Medulla oblongata (tissue), 1 donor: ENCODE results near the gene TTLL3.
"Not testable (repeated sequence)": the region's sequence is repeated elsewhere in the genome, so short reads cannot be mapped to it uniquely, and the experiment has no call there.

Source experiments
- DNase-seq: peaks from one replicate; pipeline ENCODE4 v3.0.0-alpha.2; 2015; ENCODE audit errors: extremely low spot score

Gene TTLL3

DNA sequence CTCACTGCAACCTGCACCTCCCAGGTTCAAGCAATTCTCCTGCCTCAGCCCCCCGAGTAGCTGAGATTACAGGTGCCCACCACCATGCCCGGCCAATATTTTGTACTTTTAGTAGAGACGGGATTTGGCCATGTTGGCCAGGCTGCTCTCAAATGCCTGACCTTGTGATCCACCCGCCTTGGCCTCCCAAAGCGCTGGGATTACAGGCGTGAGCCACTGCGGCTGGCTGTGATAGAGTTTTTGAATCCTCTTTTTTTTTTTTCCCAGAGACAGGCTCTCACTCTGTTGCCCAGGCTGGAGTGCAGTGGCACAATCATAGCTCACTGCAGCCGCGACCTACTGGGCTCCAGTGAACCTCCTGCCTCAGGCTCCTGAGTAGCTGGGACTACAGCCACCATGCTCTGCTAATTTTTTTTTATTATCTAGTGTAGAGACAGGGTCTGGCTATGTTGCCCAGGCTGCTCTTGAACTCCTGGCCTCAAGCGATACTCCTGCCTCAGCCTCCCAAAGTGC, 55.1 kb downstream of the TTLL3 start:
- not testable (repeated sequence) for DNase-seq

DNA sequence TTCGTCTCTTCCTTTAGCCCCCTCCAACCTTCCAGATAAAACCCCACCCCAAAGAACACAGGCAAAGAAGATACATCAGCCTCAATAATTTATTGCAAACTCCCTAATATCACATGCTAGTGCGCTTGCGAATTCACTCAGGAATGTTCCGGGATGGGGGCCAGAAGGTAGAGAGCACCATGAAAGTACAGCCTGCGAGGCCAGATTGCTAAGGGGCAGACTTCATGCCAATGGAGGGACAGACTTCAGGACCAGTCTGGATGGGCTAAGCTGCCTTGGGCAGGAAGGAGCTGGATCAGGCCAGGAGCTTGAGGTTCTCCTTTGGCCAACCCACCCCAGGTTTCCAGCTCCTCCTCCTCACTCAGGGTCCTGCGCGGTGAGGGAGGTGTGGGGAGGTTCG, 56.6 kb downstream of the TTLL3 start:
- no peak for DNase-seq

DNA sequence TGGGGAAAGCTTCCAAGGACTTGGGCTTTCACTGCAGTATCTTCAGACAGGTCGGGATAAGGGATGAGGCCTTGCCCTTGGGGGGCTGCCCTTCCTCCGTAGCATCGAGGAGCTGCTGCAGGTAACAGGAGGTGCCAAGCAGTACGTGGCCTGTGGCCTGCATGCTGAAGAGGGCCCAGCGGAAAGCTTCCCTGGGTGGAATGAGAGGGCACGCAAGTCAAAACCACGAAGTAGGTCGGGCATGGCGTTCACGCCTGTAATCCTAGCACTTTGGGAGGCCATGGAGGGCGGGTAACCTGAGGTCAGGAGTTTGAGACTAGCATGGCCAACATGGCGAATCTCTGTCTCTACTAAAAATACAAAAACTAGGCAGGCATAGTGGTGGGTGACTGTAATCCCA, 57.0 kb downstream of the TTLL3 start:
- no peak for DNase-seq

DNA sequence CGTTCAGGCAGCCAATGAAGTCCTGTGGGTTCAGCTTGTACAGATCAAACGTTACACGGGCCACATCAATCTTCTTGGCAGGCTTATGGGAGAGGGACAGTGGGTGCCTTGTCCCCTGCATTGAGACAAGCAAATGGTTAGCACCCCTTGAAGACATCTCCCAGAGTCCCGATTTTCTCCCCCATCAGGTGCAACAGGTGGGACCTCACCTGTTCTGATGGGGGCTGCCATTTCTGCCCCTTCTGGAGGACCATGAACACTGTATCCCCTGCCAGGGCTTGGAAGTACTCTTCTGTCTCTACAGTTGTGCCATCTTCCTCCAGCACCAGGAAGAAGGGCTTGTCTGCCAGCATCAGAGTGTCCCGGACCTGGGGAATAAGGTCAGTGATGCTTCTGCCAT, 59.9 kb downstream of the TTLL3 start:
- no peak for DNase-seq

DNA sequence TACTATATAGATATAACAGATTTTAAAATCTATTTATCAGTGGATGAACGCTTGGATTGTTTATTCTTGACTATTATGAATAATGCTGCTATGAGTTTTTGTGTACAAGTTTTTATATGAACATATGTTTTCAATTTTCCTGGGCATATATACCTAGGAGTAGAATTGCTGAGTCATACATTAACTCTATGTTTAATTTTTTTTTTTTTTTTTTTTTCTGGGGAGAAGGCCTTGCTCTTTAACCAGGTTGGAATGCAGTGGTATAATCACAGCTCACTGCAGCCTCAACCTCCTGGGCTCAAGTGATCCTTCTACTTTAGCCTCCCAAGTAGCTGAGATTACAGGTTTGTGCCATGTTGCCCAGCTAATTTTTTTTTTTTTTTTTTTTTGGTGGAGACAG, 60.9 kb downstream of the TTLL3 start:
- no peak for DNase-seq

DNA sequence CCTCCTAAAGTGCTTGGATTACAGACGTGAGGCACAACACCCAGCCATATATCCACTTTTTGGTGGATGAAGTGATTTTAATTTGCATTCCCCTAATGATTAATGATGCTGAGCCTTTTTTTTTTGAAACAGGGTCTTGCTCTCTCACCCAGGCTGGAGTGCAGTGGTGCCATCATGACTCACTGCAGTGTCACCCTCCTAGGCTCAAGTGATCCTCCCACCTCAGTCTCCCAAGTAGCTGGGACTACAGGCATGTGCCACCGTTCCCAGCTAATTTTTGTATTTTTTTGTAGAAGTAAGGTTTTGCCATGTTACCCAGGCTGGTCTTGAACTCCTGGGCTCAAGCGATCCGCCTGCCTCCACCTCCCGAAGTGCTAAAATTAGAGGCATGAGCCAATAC, 62.0 kb downstream of the TTLL3 start:
- not testable (repeated sequence) for DNase-seq

DNA sequence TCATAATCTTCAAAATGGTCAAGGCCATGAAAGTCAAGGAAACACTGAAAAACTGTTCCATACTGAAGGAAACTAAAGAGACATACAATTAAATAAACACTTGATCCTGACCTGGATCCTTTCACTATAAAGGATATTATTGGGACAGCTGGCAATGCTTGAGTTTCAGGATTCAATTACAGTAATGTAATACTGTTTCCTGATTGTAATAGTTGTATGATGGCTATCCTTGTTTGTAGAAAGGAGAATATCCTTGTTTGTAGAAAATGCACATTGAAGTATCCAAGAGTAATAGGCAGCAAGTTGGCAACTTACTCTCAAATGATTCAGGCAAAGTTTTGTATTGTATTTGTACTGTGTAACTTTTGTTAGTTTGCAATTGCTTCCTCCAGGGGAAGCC, 65.4 kb downstream of the TTLL3 start:
- DNase-seq, result no peak

DNA sequence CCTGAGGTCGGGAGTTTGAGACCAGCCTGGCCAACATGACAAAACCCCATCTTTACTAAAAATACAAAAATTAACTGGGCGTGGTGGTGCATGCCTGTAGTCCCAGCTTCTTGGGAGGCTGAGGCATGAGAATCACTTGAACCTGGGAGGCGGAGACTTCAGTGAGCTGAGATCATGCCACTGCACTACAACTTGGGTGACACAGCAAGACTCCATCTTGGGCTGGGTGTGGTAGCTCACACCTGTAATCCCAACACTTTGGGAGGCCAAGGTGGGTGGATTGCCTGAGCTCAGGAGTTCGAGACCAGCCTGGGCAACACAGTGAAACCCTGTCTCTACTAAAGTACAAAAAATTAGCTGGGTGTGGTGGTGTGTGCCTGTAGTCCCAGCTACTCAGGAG, 66.2 kb downstream of the TTLL3 start:
- not testable (repeated sequence) for DNase-seq

DNA sequence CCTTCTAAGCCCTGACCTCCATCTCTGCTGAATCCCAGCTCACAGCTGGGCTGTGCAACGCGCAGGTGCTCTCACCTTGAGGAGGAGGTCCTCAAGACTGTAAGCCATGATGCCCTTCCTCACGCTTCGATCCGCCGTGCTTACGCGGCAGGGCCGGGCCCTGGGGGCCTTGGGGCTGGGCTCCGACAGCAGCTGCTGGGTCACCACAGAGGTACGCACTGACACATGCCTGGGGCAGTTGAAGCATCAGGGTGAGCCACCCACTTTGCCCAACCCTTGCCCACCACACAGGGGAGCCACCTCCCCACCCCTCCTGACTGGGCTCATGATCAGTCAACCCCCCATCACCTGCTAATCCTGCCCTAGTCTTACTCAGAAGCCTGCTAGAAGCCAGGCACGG, 66.9 kb downstream of the TTLL3 start:
- no peak for DNase-seq

DNA sequence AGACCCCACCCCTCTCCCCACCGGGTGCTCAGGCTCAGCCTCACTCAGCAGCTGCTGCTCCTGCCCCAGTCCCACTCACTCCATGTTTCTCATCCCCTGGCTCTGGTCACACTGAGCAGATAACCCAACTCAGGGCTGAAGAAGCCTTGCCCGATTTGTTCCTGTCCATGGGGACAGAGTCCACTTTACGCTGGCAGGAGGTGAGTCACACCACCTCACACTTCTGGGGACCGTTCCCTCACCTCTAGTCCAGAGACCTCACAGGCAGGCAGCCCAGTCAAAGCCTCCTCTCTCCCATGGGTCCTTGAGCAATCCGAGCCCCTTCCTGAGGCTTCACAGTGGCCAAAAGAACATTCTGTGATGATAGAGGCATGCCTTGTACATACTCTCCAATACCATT, 68.6 kb downstream of the TTLL3 start:
- no peak for DNase-seq

DNA sequence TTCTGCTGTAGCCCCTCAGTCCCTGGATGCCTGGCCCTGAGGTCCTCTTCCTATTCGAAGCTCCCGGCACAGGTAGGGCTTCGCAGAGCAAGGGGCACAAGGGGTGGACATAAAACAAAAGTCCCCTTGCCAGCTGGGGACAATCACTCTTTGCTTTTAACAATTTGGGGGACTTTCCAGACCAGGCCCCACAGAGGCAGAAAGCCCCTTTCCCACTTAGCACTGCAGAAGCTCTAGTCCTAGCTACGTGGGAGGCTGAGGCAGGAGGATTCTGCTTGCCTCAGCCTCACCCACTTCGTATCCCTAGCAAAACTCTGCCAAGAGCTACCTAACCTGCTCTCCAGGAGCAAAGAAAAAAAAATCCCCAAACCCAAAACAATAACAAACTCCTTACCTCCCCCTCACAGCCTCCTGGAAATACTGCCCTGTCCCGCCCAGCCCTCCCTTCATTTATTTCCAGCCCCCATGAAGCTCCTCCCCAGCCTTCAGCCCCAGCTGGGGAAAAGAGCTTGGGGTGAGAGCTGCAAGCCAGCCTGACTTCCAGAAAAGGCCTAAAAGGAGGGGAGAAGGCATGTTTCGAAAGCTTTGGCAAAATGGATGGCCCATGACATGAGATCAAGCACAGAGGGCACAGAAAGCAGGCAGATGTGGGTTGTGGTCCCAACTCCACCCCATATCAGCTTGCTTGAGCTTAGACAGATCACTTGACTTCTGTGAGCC, 69.9 kb downstream of the TTLL3 start, which contains the start of gene CIDEC:
TSS of gene CIDEC (minus strand) at position 424 of the 720 bp plus-strand sequence. CDS start 1,767 bp downstream, outside the sequence.
- DNase-seq, result no peak

DNA sequence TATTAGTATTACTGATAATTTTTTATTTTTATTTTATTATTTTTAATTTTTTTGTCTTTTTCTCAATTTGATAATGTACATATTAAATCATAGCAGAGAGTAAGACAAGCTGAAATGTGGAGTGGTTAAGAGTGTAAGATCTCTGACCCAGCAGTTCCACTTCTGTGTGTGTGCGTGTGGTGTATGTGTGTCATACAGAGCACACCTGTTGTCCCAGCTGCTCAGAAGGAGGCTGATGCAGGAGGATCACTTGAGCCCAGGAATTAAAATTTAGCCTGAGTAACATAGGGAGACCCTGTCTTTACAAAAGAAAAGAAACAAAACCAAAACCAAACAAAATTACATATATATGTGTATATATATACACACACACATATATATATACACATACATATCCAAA, 71.4 kb downstream of the TTLL3 start:
- no peak for DNase-seq

DNA sequence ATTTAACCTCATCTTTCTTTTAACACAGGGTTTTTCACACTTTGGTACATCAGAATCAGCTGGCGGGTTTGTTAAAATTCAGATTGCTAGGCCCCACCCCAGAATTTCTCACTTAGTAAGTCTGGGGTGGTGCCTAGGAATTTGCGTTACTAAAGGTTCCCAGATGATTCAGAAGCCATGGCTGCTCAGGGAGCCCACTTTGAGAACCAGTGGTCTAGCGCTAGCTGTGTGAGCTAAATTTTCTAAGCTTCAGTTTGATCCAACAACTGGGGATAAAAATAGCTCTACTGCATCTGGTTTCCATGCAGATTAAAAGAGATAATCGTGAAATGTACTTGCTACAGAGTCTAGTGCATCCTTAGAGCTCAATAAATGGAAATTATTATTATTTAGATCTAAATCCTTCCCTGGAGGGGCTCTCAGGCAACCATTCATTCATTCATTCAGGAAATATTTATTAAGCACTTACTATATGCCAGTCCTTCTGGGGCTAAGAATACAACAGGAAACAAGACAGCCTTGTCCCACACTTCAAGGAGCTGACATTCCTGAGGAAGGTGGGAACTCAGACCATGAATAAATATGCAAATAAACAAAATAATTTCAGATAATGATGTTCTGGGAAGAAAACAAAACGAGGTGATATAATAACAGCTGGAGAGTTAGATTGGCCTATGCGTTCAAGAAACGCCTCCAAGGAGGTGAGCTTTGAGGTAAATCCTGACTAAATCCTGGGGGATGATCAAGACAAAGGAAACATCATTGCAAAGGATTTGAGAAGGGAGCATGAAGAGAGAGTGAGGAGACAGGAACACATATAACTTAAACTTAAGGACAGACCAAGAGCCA, 73.9 kb downstream of the TTLL3 start:
- no peak for DNase-seq

DNA sequence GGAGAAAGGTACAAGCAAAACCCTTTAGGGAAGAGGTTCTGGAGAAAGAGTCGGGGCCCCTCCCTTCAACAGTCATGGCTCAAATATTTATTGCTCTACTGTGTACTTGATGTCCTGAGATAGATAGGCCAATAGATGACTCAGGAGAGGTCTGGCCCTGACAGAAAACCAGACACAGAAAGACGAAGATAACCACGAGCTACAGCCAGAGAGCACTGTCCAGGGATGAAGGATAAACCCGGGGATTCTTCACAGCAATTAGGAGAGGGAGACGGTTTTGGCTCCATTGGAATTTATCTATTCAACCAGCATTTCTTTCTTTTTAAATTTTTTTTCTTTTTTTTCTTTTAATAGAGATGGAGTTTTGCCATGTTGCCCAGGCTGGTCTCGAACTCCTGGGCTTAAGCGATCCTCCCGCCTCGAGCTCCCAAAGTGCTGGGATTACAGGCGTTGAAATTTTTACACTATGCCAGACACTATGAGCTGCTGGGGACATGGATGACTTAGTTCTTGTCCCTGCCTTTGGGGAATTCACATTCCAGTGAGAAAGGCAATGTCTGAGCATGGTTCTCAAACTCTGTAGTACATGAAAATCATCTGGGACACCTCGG, 74.6 kb downstream of the TTLL3 start:
- DNase-seq, result no peak
